H1 (cell line): ENCODE measurements around the gene POM121L12. TPM values are rescaled to one million over a fixed set of nuclear protein-coding genes. Genes with fewer than 3 reads are reported as not detected.

ENCODE experiments used
- CTCF ChIA-PET: fragments of 300-600 bp; sonication (Branson Sonifier 250); formaldehyde crosslinking; loops from one replicate; lab custom pipeline; 2021; ENCODE audit not compliant: partially characterized antibody; lab: Charles Lee
- POLR2A ChIA-PET: fragments of 300-600 bp; sonication (Branson Sonifier 250); formaldehyde crosslinking; loops from one replicate; lab custom pipeline; 2021; ENCODE audit warnings: inconsistent platforms; ENCODE audit not compliant: partially characterized antibody; lab: Charles Lee
- DNase-seq, 2 experiments: peaks; one replicate each; pipeline versions ENCODE4 v3.0.0 to v3.0.0-alpha.2; 2010 to 2022; ENCODE audit warnings: low spot score in 2 of 2, low read depth in 1 of 2, mixed read lengths in 1 of 2
- FAIRE-seq: peaks from 2 replicates; lab custom pipeline; 2011; peaks lifted over from hg19 to GRCh38; lab: Jason Lieb, UNC
- H2AFZ ChIP-seq: 2 replicates; pipeline ENCODE4 v1.8.1; 2012; ENCODE audit warnings: low read length, inconsistent platforms
- H2AK5ac ChIP-seq: 2 replicates; pipeline ENCODE4 v1.6.1; 2013; ENCODE audit warnings: low read depth, low read length
- H2BK120ac ChIP-seq: replicated peaks from 2 replicates; pipeline ENCODE3; 2013; ENCODE audit warnings: low read depth, low read length, inconsistent platforms
- H2BK12ac ChIP-seq: 2 replicates; pipeline ENCODE4 v1.6.1; 2013; ENCODE audit warnings: low read depth, low read length
- H2BK15ac ChIP-seq: 2 replicates; pipeline ENCODE4 v1.6.1; 2013; ENCODE audit warnings: low read length
- H2BK20ac ChIP-seq: 2 replicates; pipeline ENCODE4 v1.6.1; 2013; ENCODE audit warnings: low read length
- H2BK5ac ChIP-seq: 2 replicates; pipeline ENCODE4 v1.6.1; 2013; ENCODE audit warnings: low read depth, low read length
- H3K14ac ChIP-seq: 2 replicates; pipeline ENCODE4 v1.6.1; 2013; ENCODE audit warnings: inconsistent platforms; ENCODE audit not compliant: insufficient read length
- H3K18ac ChIP-seq: 2 replicates; pipeline ENCODE4 v1.6.1; 2013; ENCODE audit warnings: low read length; ENCODE audit errors: extremely low read depth
- H3K23ac ChIP-seq: 2 replicates; pipeline ENCODE4 v1.6.1; 2013; ENCODE audit warnings: inconsistent platforms; ENCODE audit not compliant: insufficient read length
- H3K23me2 ChIP-seq: 2 replicates; pipeline ENCODE4 v1.6.1; 2013; ENCODE audit warnings: low read depth, low read length
- H3K27ac ChIP-seq: 2 replicates; pipeline ENCODE4 v1.6.1; 2011; ENCODE audit warnings: low read depth, low read length, inconsistent platforms
- H3K27me3 ChIP-seq, 4 experiments: replicated peaks in 1 of 4; 1 replicate in 1 of 4; 2 replicates in 3 of 4; pipeline versions ENCODE4 v1.6.1 to v1.8.1; 2011 to 2013; ENCODE audit warnings: low read length in 3 of 4, mild to moderate bottlenecking in 3 of 4, inconsistent platforms in 2 of 4, mixed read lengths in 2 of 4, moderate library complexity in 1 of 4; ENCODE audit not compliant: control insufficient read depth in 3 of 4, insufficient read depth in 3 of 4; ENCODE audit errors: extremely low read depth in 1 of 4
- H3K36me3 ChIP-seq, 4 experiments: 2 replicates each; pipeline versions ENCODE4 v1.6.1 to v1.8.1; 2011 to 2013; ENCODE audit warnings: mild to moderate bottlenecking in 4 of 4, low read length in 3 of 4, moderate library complexity in 2 of 4, control low read depth in 1 of 4, inconsistent platforms in 1 of 4; ENCODE audit not compliant: insufficient read depth in 4 of 4, control insufficient read depth in 2 of 4
- H3K4ac ChIP-seq: replicated peaks from 2 replicates; pipeline ENCODE3; 2013; ENCODE audit warnings: low read length, low read depth, mixed read lengths, inconsistent platforms; ENCODE audit not compliant: insufficient read length
- H3K4me1 ChIP-seq, 4 experiments: replicated peaks in 1 of 4; 1 replicate in 1 of 4; 2 replicates in 3 of 4; pipeline versions ENCODE4 v1.6.1 to v1.8.1; 2011 to 2013; ENCODE audit warnings: low read length in 3 of 4, inconsistent platforms in 2 of 4, mixed read lengths in 1 of 4; ENCODE audit not compliant: insufficient read depth in 4 of 4, control insufficient read depth in 3 of 4
- H3K4me2 ChIP-seq, 2 experiments: 2 replicates each; pipeline versions ENCODE4 v1.6.1 to v1.8.1; 2011 to 2013; ENCODE audit warnings: low read depth in 2 of 2, low read length in 2 of 2, control low read depth in 1 of 2, inconsistent platforms in 1 of 2, mild to moderate bottlenecking in 1 of 2; ENCODE audit not compliant: insufficient read depth in 1 of 2
- H3K4me3 ChIP-seq, 4 experiments: fragments of 200-600, 300-600 bp in 1 of 4; sonication (generic), shearing (Covaris generic), sonication (Bioruptor Twin) in 1 of 4; 2 replicates each; pipeline versions ENCODE4 v1.5.1 to v1.8.1; 2011 to 2016; ENCODE audit warnings: low read length in 4 of 4, low read depth in 3 of 4, control low read depth in 2 of 4, inconsistent platforms in 2 of 4, mild to moderate bottlenecking in 2 of 4, mixed read lengths in 1 of 4, moderate library complexity in 1 of 4; ENCODE audit not compliant: insufficient read depth in 2 of 4; ENCODE audit errors: extremely low read depth in 1 of 4
- H3K56ac ChIP-seq: replicated peaks from 2 replicates; pipeline ENCODE3; 2013; ENCODE audit warnings: low read depth, mild to moderate bottlenecking, mixed read lengths, low read length, inconsistent platforms; ENCODE audit not compliant: insufficient read length
- H3K79me1 ChIP-seq: 2 replicates; pipeline ENCODE4 v1.6.1; 2013; ENCODE audit warnings: low read depth, low read length, control low read depth
- H3K79me2 ChIP-seq, 2 experiments: 2 replicates each; pipeline versions ENCODE4 v1.6.1 to v1.8.1; 2012 to 2013; ENCODE audit warnings: low read length in 2 of 2, mild to moderate bottlenecking in 2 of 2, inconsistent platforms in 1 of 2; ENCODE audit not compliant: insufficient read depth in 2 of 2, control insufficient read depth in 1 of 2
- H3K9ac ChIP-seq, 4 experiments: replicated peaks in 1 of 4; 1 replicate in 1 of 4; 2 replicates in 3 of 4; pipeline versions ENCODE4 v1.6.1 to v1.8.1; 2011 to 2013; ENCODE audit warnings: low read depth in 3 of 4, low read length in 3 of 4, control low read depth in 2 of 4, mild to moderate bottlenecking in 2 of 4, moderate library complexity in 2 of 4, inconsistent platforms in 1 of 4; ENCODE audit errors: extremely low read depth in 1 of 4
- H3K9me3 ChIP-seq, 2 experiments: 2 replicates each; pipeline versions ENCODE4 v1.6.1 to v1.8.1; 2012 to 2013; ENCODE audit warnings: mild to moderate bottlenecking in 2 of 2, moderate library complexity in 2 of 2, control low read depth in 1 of 2, inconsistent platforms in 1 of 2, low read depth in 1 of 2, low read length in 1 of 2, mixed read lengths in 1 of 2; ENCODE audit not compliant: insufficient read depth in 2 of 2
- H4K20me1 ChIP-seq, 2 experiments: replicated peaks in 1 of 2; 2 replicates each; pipeline versions ENCODE3 to v1.8.1; 2011 to 2013; ENCODE audit warnings: inconsistent platforms in 2 of 2, low read length in 2 of 2, mild to moderate bottlenecking in 1 of 2; ENCODE audit not compliant: insufficient read depth in 2 of 2, control insufficient read depth in 1 of 2
- H4K5ac ChIP-seq: 2 replicates; pipeline ENCODE4 v1.6.1; 2013; ENCODE audit warnings: low read length, low read depth, mixed read lengths, inconsistent platforms; ENCODE audit not compliant: insufficient read length
- H4K8ac ChIP-seq: 2 replicates; pipeline ENCODE4 v1.8.0; 2013; ENCODE audit warnings: mild to moderate bottlenecking, moderate library complexity, low read length, inconsistent platforms; ENCODE audit not compliant: insufficient read depth; ENCODE audit errors: extremely low read depth
- H4K91ac ChIP-seq: replicated peaks from 2 replicates; pipeline ENCODE3; 2013; ENCODE audit warnings: low read length, mixed read lengths, inconsistent platforms; ENCODE audit not compliant: insufficient read length
- SP1 ChIP-seq: IDR thresholded peaks from 2 replicates; pipeline ENCODE4 v1.6.1; 2011; ENCODE audit warnings: low read depth, low read length
- WGBS, 2 experiments: shearing (Covaris generic) in 1 of 2; methylation state at CpG; one replicate each; pipeline versions ENCODE4 v1.1.6 to v1.1.7; 2013 to 2015; ENCODE audit warnings: low lambda C conversion rate in 2 of 2, mixed read lengths in 2 of 2, inconsistent platforms in 1 of 2, low coverage in 1 of 2, missing lambda C conversion rate in 1 of 2; ENCODE audit not compliant: insufficient replicate concordance in 2 of 2, insufficient coverage in 1 of 2, insufficient read length in 1 of 2; ENCODE audit errors: extremely low coverage in 1 of 2, missing lambda C conversion rate in 1 of 2; 5-methylcytosine and 5-hydroxymethylcytosine counted together
- polyA plus RNA-seq, 7 experiments: library from polyadenylated mRNA; depleted of rRNA in 3 of 7; stranded (reverse) in 5 of 7; unstranded in 2 of 7; fragments of >200 nt in 5 of 7; fragments of 200-250 nt in 2 of 7; gene quantifications; 1 replicate in 5 of 7; 2 replicates in 1 of 7; 4 replicates in 1 of 7; pipeline versions ENCODE4 v1.2.1 to v1.2.3, GENCODE V29; 2011 to 2013; ENCODE audit warnings: missing spikeins in 2 of 7, mixed read lengths in 2 of 7
- total RNA-seq: library from RNA; stranded (reverse); fragmentation: NEBNext Ultra II Directional; extraction: Animal tissue kit (Norgen Biotek cat#: 25700); gene quantifications from 2 replicates; pipeline ENCODE4 v1.2.1, GENCODE V29; 2021

POM121L12 gene
- total and polyA plus RNA-seq, 2 of the 8 experiments (the other 6 are each of a cell fraction or from before 2014, with no cell fraction given) = not detected

- Histone ChIP-seq H3K14ac (no peak overlapping the region), H2BK20ac (no peak overlapping the region), H3K4me3 (no peak overlapping the region), H3K9ac (no peak overlapping the region), H3K4me1 (no peaks in the 10 kb centered on the region), H2BK120ac (no peak overlapping the region), H3K23ac (no peak overlapping the region), H3K27ac (no peak overlapping the region), H2BK5ac (no peak overlapping the region), H3K79me1 (no peaks in the 10 kb centered on the region), H4K91ac (no peak overlapping the region), H3K9me3 (peaks cover 0 to 8% of the 10 kb centered on the region in 2 experiments; a peak in 1 of 4 replicates)
- 86% methylated on average over 3 of the region's 3 CpGs; no CpG with 5 or more reads in 1 of the 2 experiments for WGBS, 2 experiments
- POLR2A ChIA-PET = no interaction called here
- no peak for DNase-seq
- no peak for TF ChIP-seq SP1
- TF ChIP-seq, all 59 proteins: peak for 0
- H3K79me2 ChIP-seq = no peaks in the 10 kb centered on the region
- no peaks in the 10 kb centered on the region for H4K20me1 ChIP-seq
- no peaks in the 10 kb centered on the region for H3K23me2 ChIP-seq
- no peaks in the 10 kb centered on the region for H3K36me3 ChIP-seq
- H2AK5ac ChIP-seq = no peak overlapping the region
- H3K4me2 ChIP-seq = no peak overlapping the region
- H2BK12ac ChIP-seq = no peak overlapping the region
- no peak overlapping the region for H3K56ac ChIP-seq
- FAIRE-seq = no peak
- no peak overlapping the region for H4K5ac ChIP-seq
- no peak overlapping the region for H2BK15ac ChIP-seq
- H4K8ac ChIP-seq = no peak overlapping the region
- CTCF ChIA-PET = interaction anchor here (0.7 kb wide), 1 partner anchor 10 kb away, joined by 3 read pairs; no protein-coding TSS in a partner anchor
- H3K18ac ChIP-seq = no peak overlapping the region
- H3K27me3 ChIP-seq = no peaks in the 10 kb centered on the region
- no peak overlapping the region for H3K4ac ChIP-seq
- no peak overlapping the region for H2AFZ ChIP-seq
Measured at GRCh38 chr7:53001221-53001620, 34.2 kb upstream of the POM121L12 start.
